SU-DHL-6 (cell line): ENCODE data around the gene TVP23A.

Experiments
- CTCF ChIP-seq: fragments of 200-600 bp; sonication (generic); IDR thresholded peaks from one replicate; pipeline ENCODE4 v1.5.1; 2017; ENCODE audit warnings: antibody characterized with exemption, mild to moderate bottlenecking, low read length, moderate library complexity; ENCODE audit not compliant: insufficient read depth, poor library complexity, severe bottlenecking
- EZH2phosphoT487 ChIP-seq: fragments of 200-600 bp; sonication (generic), shearing (Covaris generic); conservative IDR thresholded peaks from 2 replicates; pipeline ENCODE4 v1.6.1; 2018; ENCODE audit warnings: mild to moderate bottlenecking, antibody characterized with exemption, low read length, moderate library complexity, mixed read lengths

GRCh38 chr16:10833271-10833670 is 14.7 kb upstream of the TVP23A start:
- TF ChIP-seq EZH2phosphoT487 (no peak), CTCF (no peak)
